PFSK-1 (cell line): ENCODE data around the gene PEX10.

Experiments
- FOXP2 ChIP-seq: optimal IDR thresholded peaks from 2 replicates; pipeline ENCODE3; 2011; ENCODE audit warnings: borderline replicate concordance, control low read depth, inconsistent platforms; ENCODE audit not compliant: insufficient read depth; ENCODE audit errors: extremely low read length, extremely low read depth
- POLR2AphosphoS5 ChIP-seq: IDR thresholded peaks from 2 replicates; pipeline ENCODE4 v1.6.1; 2012; ENCODE audit warnings: low read depth, mild to moderate bottlenecking, control low read depth, low read length, moderate library complexity
- SIN3A ChIP-seq: IDR thresholded peaks from 2 replicates; pipeline ENCODE4 v1.6.1; 2012; ENCODE audit warnings: mild to moderate bottlenecking, low read length, moderate library complexity, borderline replicate concordance; ENCODE audit not compliant: insufficient read depth
- TAF1 ChIP-seq: IDR thresholded peaks from 2 replicates; pipeline ENCODE4 v1.6.1; 2012; ENCODE audit warnings: low read length, control low read depth, borderline replicate concordance; ENCODE audit not compliant: insufficient read depth
- TF ChIP-seq, protein P1 (sequence below), 2 experiments: IDR thresholded peaks; 2 replicates each; pipeline versions ENCODE4 v1.6.1 to v1.8.0; 2011 to 2012; ENCODE audit warnings: low read depth in 2 of 2, low read length in 2 of 2, control low read depth in 1 of 2, inconsistent platforms in 1 of 2, mild to moderate bottlenecking in 1 of 2, moderate library complexity in 1 of 2; ENCODE audit not compliant: insufficient read depth in 1 of 2

The PEX10 gene

DNA sequence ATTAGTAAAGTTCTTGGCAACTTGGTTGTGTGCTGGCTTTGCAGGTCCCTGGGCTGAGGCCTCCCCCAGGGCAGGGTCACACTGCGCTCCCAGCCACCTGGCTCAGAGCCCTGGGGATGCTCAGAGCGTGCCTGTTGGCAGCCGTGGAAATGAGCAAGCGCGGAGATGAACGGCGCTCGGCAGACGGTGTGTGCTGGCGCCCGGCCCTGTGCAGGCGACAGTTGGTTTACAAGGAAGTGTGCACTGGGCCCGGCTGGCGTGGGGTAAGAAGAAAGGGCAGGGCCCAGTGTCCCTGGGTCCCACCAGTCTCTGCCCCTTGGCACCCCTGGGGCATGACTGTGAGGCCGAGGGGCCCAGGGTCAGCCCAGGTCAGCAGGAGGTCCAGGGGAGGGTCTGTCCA lies 25.7 kb upstream of the PEX10 start:
- TF ChIP-seq POLR2AphosphoS5 (no peak), SIN3A (no peak), TAF1 (no peak), FOXP2 (no peak)
- TF ChIP-seq, protein P1, sequence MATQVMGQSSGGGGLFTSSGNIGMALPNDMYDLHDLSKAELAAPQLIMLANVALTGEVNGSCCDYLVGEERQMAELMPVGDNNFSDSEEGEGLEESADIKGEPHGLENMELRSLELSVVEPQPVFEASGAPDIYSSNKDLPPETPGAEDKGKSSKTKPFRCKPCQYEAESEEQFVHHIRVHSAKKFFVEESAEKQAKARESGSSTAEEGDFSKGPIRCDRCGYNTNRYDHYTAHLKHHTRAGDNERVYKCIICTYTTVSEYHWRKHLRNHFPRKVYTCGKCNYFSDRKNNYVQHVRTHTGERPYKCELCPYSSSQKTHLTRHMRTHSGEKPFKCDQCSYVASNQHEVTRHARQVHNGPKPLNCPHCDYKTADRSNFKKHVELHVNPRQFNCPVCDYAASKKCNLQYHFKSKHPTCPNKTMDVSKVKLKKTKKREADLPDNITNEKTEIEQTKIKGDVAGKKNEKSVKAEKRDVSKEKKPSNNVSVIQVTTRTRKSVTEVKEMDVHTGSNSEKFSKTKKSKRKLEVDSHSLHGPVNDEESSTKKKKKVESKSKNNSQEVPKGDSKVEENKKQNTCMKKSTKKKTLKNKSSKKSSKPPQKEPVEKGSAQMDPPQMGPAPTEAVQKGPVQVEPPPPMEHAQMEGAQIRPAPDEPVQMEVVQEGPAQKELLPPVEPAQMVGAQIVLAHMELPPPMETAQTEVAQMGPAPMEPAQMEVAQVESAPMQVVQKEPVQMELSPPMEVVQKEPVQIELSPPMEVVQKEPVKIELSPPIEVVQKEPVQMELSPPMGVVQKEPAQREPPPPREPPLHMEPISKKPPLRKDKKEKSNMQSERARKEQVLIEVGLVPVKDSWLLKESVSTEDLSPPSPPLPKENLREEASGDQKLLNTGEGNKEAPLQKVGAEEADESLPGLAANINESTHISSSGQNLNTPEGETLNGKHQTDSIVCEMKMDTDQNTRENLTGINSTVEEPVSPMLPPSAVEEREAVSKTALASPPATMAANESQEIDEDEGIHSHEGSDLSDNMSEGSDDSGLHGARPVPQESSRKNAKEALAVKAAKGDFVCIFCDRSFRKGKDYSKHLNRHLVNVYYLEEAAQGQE (IDR thresholded peaks at IDR 0.05; ENCODE audit: insufficient read depth in 1 of 2, low read depth in 2 of 2, low read length in 2 of 2): no peak

DNA sequence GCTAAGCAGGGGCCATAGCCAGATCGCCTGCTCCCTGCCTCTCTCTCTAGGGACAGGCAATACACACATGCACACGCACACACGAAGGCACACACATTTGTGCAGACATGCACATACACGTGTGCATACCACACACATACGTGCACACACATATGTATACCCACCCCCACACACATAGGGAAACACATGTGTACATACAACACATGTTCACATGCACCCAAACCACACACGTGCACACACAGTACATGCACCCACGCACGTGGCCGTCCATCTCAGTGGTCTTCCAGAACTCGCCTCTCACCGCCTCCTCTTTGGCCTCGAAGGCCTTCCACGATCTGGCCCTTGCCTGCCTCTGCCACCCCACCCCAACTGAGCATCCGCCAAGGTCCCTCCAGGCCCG lies 25.3 kb upstream of the PEX10 start:
- no peak for TF ChIP-seq TAF1
- no peak for TF ChIP-seq SIN3A
- TF ChIP-seq FOXP2: no peak
- no peak for TF ChIP-seq POLR2AphosphoS5
- TF ChIP-seq, protein P1 (IDR thresholded peaks at IDR 0.05; ENCODE audit: insufficient read depth in 1 of 2, low read depth in 2 of 2, low read length in 2 of 2): no peak

DNA sequence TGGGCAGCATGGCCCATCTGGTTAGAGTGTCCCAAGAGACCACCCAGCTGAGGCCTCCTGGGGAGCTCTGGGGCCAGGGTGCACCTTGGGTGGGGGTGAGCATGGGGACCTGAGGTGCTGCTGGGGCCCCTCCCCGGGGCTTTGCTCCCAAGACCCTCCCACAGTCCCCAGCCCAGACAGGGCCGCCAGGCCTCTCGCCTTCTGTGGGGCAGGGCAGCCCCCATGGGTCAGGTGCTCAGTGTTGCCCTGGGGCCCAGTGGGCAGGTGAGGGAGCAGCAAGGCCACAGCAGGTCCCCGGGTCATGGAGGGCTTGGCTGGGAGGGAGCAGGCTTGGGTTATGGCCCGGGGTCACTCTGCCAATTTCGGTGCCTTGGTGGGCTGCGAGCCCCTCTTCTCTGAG lies 24.5 kb upstream of the PEX10 start:
- TF ChIP-seq FOXP2 (no peak), TAF1 (no peak), POLR2AphosphoS5 (no peak), SIN3A (no peak)
- TF ChIP-seq, protein P1 (IDR thresholded peaks at IDR 0.05; ENCODE audit: insufficient read depth in 1 of 2, low read depth in 2 of 2, low read length in 2 of 2): no peak

DNA sequence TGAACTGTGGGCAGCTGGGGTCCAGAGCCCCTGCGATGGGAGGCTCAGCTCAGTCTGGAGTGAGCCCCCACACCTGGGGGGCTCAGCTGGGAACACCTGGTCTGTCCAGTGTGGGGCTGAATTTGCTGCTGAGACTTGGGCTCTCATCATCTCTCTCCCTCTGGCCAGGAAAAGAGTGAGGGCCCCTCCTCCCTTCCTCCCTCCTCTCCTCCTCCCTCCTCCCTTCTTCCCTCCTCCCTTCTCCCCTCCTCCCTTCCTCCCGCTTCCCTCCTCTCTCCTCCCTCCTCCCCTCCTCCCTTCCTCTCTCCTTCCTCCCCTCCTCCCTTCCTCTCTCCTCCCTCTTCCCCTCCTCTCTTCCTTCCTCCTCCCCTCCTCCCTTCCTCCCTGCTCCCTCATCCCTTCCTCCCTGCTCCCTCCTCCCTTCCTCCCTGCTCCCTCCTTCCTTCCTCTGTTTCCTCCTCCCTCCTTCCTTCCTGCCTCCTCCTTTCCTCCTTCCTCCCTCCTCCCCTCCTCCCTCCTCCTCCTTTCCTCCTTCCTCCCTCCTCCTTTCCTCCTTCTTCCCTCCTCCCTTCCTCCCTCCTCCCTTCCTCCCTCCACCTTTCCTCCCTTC lies 23.5 kb upstream of the PEX10 start:
- TF ChIP-seq TAF1 (no peak), SIN3A (no peak), FOXP2 (no peak), POLR2AphosphoS5 (no peak)
- TF ChIP-seq, protein P1 (IDR thresholded peaks at IDR 0.05; ENCODE audit: insufficient read depth in 1 of 2, low read depth in 2 of 2, low read length in 2 of 2): no peak

DNA sequence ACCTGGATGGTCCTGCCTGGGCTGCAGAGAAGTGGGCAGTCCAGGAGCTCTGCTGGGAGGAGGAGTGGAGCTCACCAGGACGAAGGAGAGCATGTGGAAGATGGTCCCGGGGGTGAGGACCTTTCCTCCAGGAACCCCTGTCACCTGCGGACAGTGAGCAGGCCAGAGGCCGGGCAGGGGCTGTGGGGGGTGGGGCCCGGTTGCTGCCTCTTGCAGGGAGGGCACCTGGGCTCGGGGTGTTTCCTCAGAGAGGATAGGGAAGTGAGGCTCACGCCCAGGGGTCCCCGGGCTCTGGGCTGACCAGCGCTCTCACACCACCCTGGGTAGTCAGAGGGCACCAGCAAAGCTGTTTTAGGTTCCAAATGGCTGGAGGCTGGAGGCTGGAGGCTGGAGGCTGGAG lies 22.7 kb upstream of the PEX10 start:
- TF ChIP-seq POLR2AphosphoS5: no peak
- no peak for TF ChIP-seq TAF1
- no peak for TF ChIP-seq FOXP2
- no peak for TF ChIP-seq SIN3A
- TF ChIP-seq, protein P1 (IDR thresholded peaks at IDR 0.05; ENCODE audit: insufficient read depth in 1 of 2, low read depth in 2 of 2, low read length in 2 of 2): no peak
